Measurements from ENCODE around the gene CAMK1D.

DNA sequence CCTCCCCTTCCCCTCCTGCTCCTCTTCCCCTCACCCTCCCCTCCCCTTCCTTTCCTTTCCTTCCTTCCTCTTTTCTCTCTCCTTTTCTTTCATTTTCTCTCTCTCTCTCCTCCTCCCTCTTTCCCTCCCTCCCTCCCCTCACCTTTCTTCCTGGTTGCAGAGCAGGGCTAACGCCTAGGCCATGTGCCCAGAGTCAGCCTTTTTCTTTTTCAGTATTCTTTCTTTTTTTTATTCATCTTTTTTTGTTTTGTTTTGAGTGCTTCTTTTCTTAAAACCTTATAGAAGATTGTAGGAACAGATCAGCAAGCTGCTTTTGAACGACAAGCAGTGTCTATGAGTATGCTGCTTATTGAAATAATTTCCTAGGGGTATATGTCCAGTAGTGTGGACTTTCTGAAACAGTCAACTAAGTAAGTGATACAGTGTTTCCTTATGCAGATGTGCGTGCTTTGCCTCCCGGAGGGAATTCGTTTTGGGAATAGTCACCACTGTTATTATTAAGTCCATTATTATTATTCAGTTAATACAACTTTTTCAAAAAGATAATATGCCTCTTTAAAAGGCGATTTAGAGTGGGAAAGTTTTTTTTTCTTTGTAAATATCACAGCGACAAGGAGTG, 219.2 kb downstream of the CAMK1D start:
- TF ChIP-seq, protein P1, sequence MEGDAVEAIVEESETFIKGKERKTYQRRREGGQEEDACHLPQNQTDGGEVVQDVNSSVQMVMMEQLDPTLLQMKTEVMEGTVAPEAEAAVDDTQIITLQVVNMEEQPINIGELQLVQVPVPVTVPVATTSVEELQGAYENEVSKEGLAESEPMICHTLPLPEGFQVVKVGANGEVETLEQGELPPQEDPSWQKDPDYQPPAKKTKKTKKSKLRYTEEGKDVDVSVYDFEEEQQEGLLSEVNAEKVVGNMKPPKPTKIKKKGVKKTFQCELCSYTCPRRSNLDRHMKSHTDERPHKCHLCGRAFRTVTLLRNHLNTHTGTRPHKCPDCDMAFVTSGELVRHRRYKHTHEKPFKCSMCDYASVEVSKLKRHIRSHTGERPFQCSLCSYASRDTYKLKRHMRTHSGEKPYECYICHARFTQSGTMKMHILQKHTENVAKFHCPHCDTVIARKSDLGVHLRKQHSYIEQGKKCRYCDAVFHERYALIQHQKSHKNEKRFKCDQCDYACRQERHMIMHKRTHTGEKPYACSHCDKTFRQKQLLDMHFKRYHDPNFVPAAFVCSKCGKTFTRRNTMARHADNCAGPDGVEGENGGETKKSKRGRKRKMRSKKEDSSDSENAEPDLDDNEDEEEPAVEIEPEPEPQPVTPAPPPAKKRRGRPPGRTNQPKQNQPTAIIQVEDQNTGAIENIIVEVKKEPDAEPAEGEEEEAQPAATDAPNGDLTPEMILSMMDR (IDR thresholded peaks at IDR 0.05) = no peak
- TF ChIP-seq POLR2A (IDR thresholded peaks at IDR 0.05) = no peak

Data from right lobe of liver (tissue), 4 donors.